ENCODE measurements around the gene CNTFR. TPM values are rescaled to one million over a fixed set of nuclear protein-coding genes. Genes with fewer than 3 reads are reported as not detected.

CNTFR gene
- total RNA-seq, 1 donor from 2014 or later = 112 TPM

DNA sequence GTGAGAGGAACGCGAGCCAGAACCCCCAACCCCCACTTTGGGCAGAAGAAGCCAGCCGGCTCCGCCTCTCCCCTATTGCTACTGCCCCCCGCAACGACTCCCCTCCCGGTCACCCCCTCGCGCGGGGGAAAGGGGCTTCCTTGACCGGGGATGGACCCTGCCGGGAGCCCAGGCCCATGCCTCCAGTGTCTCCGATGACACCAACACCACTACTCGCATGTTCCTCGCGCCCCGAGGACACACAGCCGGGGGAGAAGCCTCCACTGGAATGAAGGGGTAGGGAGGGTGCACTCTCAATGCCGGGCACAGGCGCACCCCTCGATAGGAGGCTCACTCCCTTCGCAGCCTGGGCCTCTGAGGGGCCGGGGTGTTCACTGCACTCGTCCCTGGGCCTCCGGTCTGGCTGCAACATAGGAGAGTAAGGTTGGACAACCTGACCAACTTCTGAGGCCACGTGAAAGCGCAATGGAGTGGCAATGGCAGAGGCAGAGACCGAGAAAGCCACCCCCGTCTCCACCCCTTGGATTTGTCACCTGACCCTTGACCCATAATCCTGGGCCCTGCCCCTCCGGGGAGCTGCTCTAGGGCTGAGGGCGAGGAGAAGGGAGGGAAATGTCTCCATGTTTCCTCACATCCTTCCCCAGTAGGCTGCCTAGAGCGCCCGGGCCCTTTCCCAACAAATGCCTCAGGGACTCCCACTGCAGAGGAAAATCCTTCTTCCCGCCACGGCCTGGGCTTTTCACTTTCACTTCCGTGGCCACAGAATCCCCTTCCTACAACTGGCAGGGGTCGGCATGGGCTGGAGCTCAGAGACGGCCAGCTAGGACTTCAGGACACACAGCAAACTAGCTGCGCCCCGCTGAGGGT is 1.1 kb upstream of the CNTFR start:
- Mint-ChIP-seq H3K27me3 (ENCODE audit: low read depth) (peaks cover 55% of the 10 kb centered on the region), H3K4me3 (peak overlapping the region; percentile 86), H3K9me3 (no peaks in the 10 kb centered on the region), H3K27ac (ENCODE audit: unreplicated experiment) (no peak overlapping the region), H3K36me3 (ENCODE audit: low read depth) (no peaks in the 10 kb centered on the region), H3K4me1 (peaks cover 45% of the 10 kb centered on the region)
- no peak for DNase-seq (ENCODE audit: low read depth, low spot score)
- TF ChIP-seq, protein P1, sequence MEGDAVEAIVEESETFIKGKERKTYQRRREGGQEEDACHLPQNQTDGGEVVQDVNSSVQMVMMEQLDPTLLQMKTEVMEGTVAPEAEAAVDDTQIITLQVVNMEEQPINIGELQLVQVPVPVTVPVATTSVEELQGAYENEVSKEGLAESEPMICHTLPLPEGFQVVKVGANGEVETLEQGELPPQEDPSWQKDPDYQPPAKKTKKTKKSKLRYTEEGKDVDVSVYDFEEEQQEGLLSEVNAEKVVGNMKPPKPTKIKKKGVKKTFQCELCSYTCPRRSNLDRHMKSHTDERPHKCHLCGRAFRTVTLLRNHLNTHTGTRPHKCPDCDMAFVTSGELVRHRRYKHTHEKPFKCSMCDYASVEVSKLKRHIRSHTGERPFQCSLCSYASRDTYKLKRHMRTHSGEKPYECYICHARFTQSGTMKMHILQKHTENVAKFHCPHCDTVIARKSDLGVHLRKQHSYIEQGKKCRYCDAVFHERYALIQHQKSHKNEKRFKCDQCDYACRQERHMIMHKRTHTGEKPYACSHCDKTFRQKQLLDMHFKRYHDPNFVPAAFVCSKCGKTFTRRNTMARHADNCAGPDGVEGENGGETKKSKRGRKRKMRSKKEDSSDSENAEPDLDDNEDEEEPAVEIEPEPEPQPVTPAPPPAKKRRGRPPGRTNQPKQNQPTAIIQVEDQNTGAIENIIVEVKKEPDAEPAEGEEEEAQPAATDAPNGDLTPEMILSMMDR (conservative IDR thresholded peaks at IDR 0.05) = no peak

DNA sequence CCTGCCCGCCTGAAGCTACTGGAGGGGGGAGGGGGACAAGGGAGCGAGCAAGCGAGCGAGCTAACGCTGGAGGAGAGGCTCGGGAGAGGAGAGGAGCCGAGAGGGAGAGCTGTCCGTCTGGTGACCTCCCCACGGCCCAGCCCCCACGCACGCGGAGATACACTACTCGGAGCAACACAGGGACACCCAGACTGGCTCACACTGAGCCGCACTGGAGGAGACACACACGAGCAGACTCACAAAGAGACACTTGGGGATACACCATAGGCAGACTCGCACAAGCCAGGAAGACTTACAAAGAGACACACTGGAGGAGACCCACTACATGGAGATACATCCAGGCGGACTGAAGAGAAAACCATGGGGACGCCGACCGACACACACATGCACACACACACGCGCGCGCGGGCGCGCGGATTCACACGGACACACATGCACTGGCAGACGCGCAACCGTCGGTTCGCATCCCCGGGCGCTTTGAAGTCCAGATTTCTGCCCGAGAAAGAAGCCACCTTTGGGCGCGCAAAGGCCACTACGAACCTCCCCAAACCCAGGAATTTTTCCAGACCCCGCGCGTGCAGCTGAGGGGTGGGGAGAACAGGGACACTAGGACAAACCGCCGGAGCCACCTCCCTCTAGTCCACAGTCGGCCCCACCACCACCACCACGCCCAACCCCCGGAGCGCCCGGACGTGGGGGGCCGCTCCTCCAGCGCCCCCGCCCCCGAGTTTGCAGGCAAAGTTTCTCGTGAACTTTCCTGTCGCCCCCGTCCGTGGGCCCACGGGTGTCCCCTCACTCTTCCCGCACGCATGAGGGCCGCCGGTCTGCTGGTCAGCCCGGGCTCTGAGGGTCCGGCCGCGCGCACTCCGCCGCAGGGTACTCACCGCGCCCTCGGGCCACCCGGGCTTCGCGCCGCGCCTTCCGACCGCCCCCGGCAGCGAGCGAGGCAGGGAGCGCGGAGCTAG is 571 bp downstream of the CNTFR start:
- peaks cover 61% of the 10 kb centered on the region for H3K4me1 Mint-ChIP-seq
- H3K27ac Mint-ChIP-seq (ENCODE audit: unreplicated experiment) = peak overlapping the region; percentile 93
- peaks cover 55% of the 10 kb centered on the region for H3K27me3 Mint-ChIP-seq (ENCODE audit: low read depth)
- no peaks in the 10 kb centered on the region for H3K36me3 Mint-ChIP-seq (ENCODE audit: low read depth)
- DNase-seq (ENCODE audit: low read depth, low spot score) = no peak
- H3K4me3 Mint-ChIP-seq = peak overlapping the region; percentile 91
- no peaks in the 10 kb centered on the region for H3K9me3 Mint-ChIP-seq
- TF ChIP-seq, protein P1 (conservative IDR thresholded peaks at IDR 0.05) = no peak

DNA sequence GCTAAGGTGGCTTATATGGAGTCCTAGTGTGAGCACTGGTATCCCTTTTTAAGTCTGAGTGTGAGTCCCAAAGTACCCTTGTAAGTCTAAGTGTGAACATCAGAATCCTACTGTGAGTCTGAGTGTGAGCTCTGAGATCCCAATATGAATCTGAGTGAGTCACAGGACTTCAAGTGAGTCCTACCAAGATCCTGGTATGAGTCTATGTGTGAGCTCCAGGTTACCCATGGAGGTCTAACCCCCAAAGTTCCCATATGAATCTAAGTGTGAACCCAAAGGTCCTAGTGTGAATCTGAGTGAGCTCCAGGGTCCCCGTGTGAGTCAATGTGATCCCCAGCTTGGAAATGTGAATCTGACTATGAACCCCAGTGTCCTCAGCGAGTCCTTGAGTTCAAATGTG is 2.3 kb downstream of the CNTFR start:
- H3K9me3 Mint-ChIP-seq = no peaks in the 10 kb centered on the region
- H3K27ac Mint-ChIP-seq (ENCODE audit: unreplicated experiment) = no peak overlapping the region
- no peaks in the 10 kb centered on the region for H3K36me3 Mint-ChIP-seq (ENCODE audit: low read depth)
- DNase-seq (ENCODE audit: low read depth, low spot score) = no peak
- TF ChIP-seq, protein P1 (conservative IDR thresholded peaks at IDR 0.05) = no peak
- peaks cover 40% of the 10 kb centered on the region for H3K27me3 Mint-ChIP-seq (ENCODE audit: low read depth)
- H3K4me3 Mint-ChIP-seq = peak overlapping the region; percentile 91
- H3K4me1 Mint-ChIP-seq = peaks cover 67% of the 10 kb centered on the region

DNA sequence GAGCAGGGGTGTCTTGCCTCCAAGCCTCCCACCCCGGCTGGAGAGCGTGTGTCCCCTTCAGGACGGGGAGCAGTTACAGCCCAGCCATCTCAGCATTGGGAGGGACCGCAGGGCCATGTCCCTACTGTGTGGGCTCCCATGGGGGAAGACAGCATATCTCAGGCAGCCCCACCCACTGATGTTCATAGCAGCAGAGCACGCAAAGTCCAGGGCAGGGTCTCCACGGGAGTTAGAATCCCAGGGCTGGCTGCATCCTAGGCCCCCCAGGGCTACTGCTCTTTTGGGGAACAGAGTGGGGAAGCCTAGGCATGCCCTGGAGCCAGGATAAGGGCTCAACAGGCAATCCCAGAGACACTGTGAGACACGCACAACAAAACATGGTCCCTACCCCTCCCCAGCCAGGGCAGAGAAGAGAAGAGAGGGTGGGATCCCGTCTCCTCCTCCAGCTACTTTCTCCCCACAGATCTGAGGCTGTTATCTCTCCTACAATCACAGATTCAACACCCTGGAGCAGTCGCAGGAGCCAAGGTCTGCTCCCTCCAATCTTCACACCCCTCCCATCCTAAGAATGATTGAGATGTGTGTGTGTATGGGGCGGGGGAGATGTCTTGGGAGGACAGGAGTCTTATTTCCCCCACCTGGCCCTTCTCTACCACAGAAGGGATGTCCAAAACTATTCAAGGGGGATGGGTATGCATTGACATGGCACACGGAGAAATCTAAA is 3.4 kb downstream of the CNTFR start:
- Mint-ChIP-seq H3K4me1 (peaks cover 76% of the 10 kb centered on the region), H3K27me3 (ENCODE audit: low read depth) (peaks cover 28% of the 10 kb centered on the region), H3K4me3 (peak overlapping the region; percentile 91), H3K36me3 (ENCODE audit: low read depth) (no peaks in the 10 kb centered on the region), H3K27ac (ENCODE audit: unreplicated experiment) (no peak overlapping the region), H3K9me3 (no peaks in the 10 kb centered on the region)
- TF ChIP-seq, protein P1 (conservative IDR thresholded peaks at IDR 0.05) = no peak
- no peak for DNase-seq (ENCODE audit: low read depth, low spot score)

DNA sequence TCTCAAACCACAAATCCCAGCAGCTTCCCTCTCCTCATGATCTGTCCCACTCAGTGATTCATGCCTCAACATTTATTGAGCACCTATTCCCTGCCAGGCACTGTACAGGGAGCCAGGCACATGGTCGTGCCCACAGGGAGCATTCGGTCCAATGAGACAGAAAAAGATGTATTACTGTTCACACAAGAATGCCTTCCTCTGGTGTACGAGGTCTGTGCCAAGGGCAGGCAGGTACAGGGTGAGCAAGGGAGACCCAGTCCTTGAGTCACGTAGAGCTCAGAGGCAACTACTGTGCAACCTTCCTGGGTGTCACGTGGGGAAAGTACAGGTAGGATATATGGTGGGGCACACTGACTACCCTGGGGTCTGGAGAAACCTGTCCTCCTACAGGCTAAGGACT is 4.6 kb downstream of the CNTFR start:
- peaks cover 17% of the 10 kb centered on the region for H3K27me3 Mint-ChIP-seq (ENCODE audit: low read depth)
- H3K4me3 Mint-ChIP-seq = no peak overlapping the region
- H3K9me3 Mint-ChIP-seq = no peaks in the 10 kb centered on the region
- TF ChIP-seq, protein P1 (conservative IDR thresholded peaks at IDR 0.05) = no peak
- peaks cover 87% of the 10 kb centered on the region for H3K4me1 Mint-ChIP-seq
- H3K27ac Mint-ChIP-seq (ENCODE audit: unreplicated experiment) = peak overlapping the region; percentile 2
- no peaks in the 10 kb centered on the region for H3K36me3 Mint-ChIP-seq (ENCODE audit: low read depth)
- no peak for DNase-seq (ENCODE audit: low read depth, low spot score)
